KMS-11 (cell line): ENCODE data around the gene NGEF.

Source experiments
- H2AFZ ChIP-seq: fragments of 200-600 bp; sonication (generic); 2 replicates; pipeline ENCODE4 v1.6.1; 2016; ENCODE audit warnings: antibody characterized with exemption, mixed run types, low read depth
- H3K27ac ChIP-seq: fragments of 200-600 bp; sonication (generic); 2 replicates; pipeline ENCODE4 v1.6.1; 2016; ENCODE audit warnings: mild to moderate bottlenecking, mixed run types
- H3K27me3 ChIP-seq: fragments of 200-600 bp; sonication (generic); 2 replicates; pipeline ENCODE4 v1.6.1; 2017; ENCODE audit warnings: mild to moderate bottlenecking, low read depth, mixed run types, moderate library complexity; ENCODE audit not compliant: insufficient read depth
- H3K36me3 ChIP-seq: fragments of 200-600 bp; sonication (generic); 2 replicates; pipeline ENCODE4 v1.6.1; 2017; ENCODE audit warnings: mild to moderate bottlenecking, mixed run types; ENCODE audit not compliant: insufficient read depth
- H3K4me1 ChIP-seq: fragments of 200-600 bp; sonication (generic); 2 replicates; pipeline ENCODE4 v1.6.1; 2016; ENCODE audit warnings: mild to moderate bottlenecking, low read depth, mixed run types; ENCODE audit not compliant: poor library complexity, severe bottlenecking
- H3K4me2 ChIP-seq: fragments of 200-600 bp; sonication (generic); 2 replicates; pipeline ENCODE4 v1.7.0; 2016; ENCODE audit warnings: mild to moderate bottlenecking, mixed run types
- H3K4me3 ChIP-seq: fragments of 200-600 bp; sonication (generic); IDR thresholded peaks from 2 replicates; pipeline ENCODE4 v1.6.1; 2017; ENCODE audit warnings: low read depth, low read length, mixed read lengths; ENCODE audit not compliant: insufficient read depth
- H3K79me2 ChIP-seq: fragments of 200-600 bp; sonication (generic); 2 replicates; pipeline ENCODE4 v1.6.1; 2016; ENCODE audit warnings: low read depth, mixed run types; ENCODE audit not compliant: insufficient read depth
- H3K9ac ChIP-seq: fragments of 200-600 bp; sonication (generic); 2 replicates; pipeline ENCODE4 v1.6.1; 2016; ENCODE audit warnings: mild to moderate bottlenecking, mixed run types
- H4K20me1 ChIP-seq: fragments of 200-600 bp; sonication (generic); 2 replicates; pipeline ENCODE4 v1.6.1; 2016; ENCODE audit warnings: mild to moderate bottlenecking, mixed run types; ENCODE audit not compliant: insufficient read depth
- CTCF ChIP-seq: fragments of 200-600 bp; sonication (generic); conservative IDR thresholded peaks from 2 replicates; pipeline ENCODE4 v1.6.1; 2017; ENCODE audit warnings: low read depth, mild to moderate bottlenecking, antibody characterized with exemption, low read length, moderate library complexity, mixed read lengths

NGEF gene

GRCh38 chr2:233051241-233052149, 38.4 kb upstream of the NGEF start:
- no peak overlapping the region for H3K4me3 ChIP-seq
- H3K4me1 ChIP-seq, result no peaks in the 10 kb centered on the region
- H3K4me2 ChIP-seq, result no peak overlapping the region
- H3K9ac ChIP-seq, result no peak overlapping the region
- no peak overlapping the region for H3K27ac ChIP-seq
- H2AFZ ChIP-seq, result no peak overlapping the region
- H3K36me3 ChIP-seq, result no peaks in the 10 kb centered on the region
- H3K79me2 ChIP-seq, result no peaks in the 10 kb centered on the region
- TF ChIP-seq CTCF, result no peak
- no peaks in the 10 kb centered on the region for H3K27me3 ChIP-seq
- H4K20me1 ChIP-seq, result no peaks in the 10 kb centered on the region

DNA sequence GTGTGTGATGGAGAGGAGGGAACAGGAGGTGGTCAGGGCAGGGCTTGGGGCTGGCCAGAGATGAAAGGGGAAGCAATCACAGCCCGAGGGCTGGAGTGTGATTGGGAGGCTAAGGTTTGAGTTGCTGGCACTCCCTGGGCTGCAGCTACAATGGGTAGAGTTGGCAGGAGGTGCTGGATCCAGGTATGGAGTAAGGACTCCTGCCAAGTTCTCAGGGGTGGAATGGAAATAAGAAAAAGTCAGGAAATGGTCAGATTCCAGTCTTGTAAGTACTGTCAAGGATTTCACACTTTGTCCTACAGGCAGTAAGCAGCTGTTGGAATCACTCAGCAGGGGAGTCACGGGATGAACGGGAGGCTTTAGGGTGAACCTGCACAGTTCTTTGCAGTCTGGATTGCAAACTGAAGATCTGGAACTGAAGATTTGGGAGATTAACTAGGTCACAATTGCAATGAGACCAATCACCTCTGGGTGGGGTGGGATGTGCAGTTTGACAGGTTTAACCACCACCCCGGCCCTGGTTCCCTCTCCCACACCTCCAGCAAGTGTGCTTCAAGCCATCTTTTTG, 36.2 kb upstream of the NGEF start:
- H3K4me1 ChIP-seq, result no peaks in the 10 kb centered on the region
- H3K4me3 ChIP-seq, result no peak overlapping the region
- H3K36me3 ChIP-seq, result no peaks in the 10 kb centered on the region
- no peak overlapping the region for H3K4me2 ChIP-seq
- H3K79me2 ChIP-seq, result no peaks in the 10 kb centered on the region
- H2AFZ ChIP-seq, result no peak overlapping the region
- H3K27ac ChIP-seq, result no peak overlapping the region
- no peak for TF ChIP-seq CTCF
- no peaks in the 10 kb centered on the region for H4K20me1 ChIP-seq
- no peaks in the 10 kb centered on the region for H3K27me3 ChIP-seq
- H3K9ac ChIP-seq, result no peak overlapping the region

DNA sequence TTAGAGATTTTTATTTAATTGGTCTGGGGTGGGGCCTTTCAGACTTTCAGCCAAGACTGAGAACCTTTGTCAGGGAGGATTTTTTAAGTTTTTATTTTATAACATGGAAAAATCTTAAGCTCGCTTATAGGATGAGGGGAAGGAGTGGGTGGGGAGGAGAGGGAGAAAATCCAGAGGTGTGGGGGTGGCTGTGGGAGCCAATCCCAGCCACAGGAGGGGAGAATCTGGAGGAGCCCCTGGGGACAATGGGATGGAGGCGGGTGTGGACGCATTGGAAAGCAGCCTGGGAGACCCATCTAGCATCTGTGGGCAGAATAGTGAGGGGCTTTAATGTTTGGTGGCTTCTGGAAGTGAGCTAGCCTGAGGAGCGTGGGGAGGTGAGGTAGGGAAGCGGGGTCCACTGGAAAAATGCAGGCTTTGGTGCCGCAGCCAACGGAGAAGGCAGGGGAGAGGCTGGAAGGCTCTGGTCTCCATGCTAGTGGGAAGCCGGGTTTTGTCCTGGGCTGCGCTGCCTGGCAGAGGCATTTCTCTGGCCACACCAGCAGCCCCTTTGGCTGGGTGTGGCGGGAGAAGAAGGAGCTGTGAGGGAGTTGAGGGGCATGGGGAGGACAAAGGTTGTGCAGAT, 35.6 kb upstream of the NGEF start:
- Histone ChIP-seq H3K9ac (no peak overlapping the region), H3K79me2 (no peaks in the 10 kb centered on the region), H3K36me3 (no peaks in the 10 kb centered on the region), H3K27ac (no peak overlapping the region), H3K27me3 (no peaks in the 10 kb centered on the region), H4K20me1 (no peaks in the 10 kb centered on the region), H2AFZ (no peak overlapping the region), H3K4me2 (no peak overlapping the region), H3K4me1 (no peaks in the 10 kb centered on the region), H3K4me3 (no peak overlapping the region)
- TF ChIP-seq CTCF, result no peak

- H3K4me1 ChIP-seq, result no peaks in the 10 kb centered on the region
- no peak for TF ChIP-seq CTCF
Measured at GRCh38 chr2:233047667-233048066, 34.6 kb upstream of the NGEF start.

More at GRCh38 chr2:233047667-233048066, 34.6 kb upstream of the NGEF start:
- no peaks in the 10 kb centered on the region for H4K20me1 ChIP-seq
- no peak overlapping the region for H3K4me3 ChIP-seq
- no peak overlapping the region for H2AFZ ChIP-seq
- H3K9ac ChIP-seq, result no peak overlapping the region
- no peaks in the 10 kb centered on the region for H3K36me3 ChIP-seq
- no peaks in the 10 kb centered on the region for H3K79me2 ChIP-seq
- no peaks in the 10 kb centered on the region for H3K27me3 ChIP-seq
- no peak overlapping the region for H3K4me2 ChIP-seq
- no peak overlapping the region for H3K27ac ChIP-seq
